G401 (cell line): ENCODE data around the gene MOCS1. TPM values are rescaled to one million over a fixed set of nuclear protein-coding genes. Genes with fewer than 3 reads are reported as not detected.

Source experiments
- DNase-seq: peaks from one replicate; pipeline ENCODE4 v3.0.0-alpha.2; 2015; ENCODE audit warnings: low spot score
- in situ Hi-C: cut with HindIII; loops from 2 replicates; pipeline ENCODE4 v1.10.0; 2016; ENCODE audit warnings: low sequenced_read_pairs, mixed read lengths
- total RNA-seq: library from RNA; depleted of rRNA; stranded (reverse); fragments of >200 nt; shearing (Covaris generic); gene quantifications from 2 replicates; pipeline ENCODE4 v1.2.3, GENCODE V29; 2014

The MOCS1 gene
- total RNA-seq, 1 experiment from 2014 or later: 12.0 TPM

DNA sequence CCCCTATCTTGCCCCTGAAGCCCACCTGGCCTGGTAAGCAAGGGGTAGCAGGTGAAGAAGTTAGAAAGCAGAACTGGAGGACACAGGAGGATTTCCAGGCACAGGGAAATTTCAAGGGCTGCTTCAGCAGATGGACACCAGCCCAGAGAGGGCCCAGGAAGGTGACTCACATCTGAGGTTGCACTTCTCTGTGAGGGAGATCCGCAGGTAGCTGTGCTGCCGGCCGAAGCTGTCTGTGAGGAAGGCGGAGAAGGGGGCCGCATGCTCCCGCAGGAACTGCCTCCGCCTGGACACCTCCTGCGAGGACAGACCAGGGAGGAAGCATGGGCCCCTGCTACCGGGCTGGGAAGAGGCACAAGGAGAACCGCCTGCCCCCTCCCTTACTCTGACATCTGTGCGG is 7.1 kb downstream of the MOCS1 start:
- in situ Hi-C loops: no loop called here
- no peak for DNase-seq

DNA sequence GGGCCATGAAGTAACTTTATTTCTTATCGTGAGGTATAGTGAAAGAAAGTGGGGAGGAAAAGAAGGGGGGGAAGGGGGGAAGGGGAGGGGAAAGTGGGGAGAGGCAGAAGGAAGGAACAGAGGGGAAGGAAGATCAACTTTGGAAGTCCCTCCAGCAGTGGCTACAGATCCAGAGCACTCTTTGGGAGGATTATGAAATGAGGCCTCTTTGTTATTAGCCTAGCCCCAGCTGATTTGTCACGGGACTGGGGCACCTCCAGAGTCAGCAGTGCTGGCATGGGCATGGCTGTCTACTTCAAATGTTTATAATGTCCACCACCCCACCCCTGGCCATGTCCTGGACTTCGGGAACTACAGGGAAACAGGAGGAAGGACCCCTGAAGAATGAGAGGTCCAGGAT is 7.6 kb downstream of the MOCS1 start:
- in situ Hi-C loops: no loop called here
- DNase-seq: no peak

DNA sequence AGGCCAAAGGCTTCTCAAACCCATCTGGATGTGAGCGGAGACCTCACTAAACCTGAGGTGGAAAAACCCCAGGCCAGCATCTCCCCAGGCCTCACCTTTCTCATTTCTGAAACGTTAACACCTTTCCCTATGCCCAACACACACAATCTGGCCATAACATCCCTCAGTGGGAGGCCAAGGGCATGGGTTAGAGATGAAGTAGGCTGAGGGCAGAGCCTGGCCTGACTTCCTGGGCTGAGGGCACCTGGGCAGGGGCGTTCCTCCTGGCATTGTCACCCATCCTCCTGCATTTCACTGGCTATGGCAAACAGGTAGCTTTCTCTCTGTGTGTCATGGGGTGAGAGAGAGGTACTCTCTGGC is 8.4 kb downstream of the MOCS1 start:
- no peak for DNase-seq
- in situ Hi-C loops: no loop called here

DNA sequence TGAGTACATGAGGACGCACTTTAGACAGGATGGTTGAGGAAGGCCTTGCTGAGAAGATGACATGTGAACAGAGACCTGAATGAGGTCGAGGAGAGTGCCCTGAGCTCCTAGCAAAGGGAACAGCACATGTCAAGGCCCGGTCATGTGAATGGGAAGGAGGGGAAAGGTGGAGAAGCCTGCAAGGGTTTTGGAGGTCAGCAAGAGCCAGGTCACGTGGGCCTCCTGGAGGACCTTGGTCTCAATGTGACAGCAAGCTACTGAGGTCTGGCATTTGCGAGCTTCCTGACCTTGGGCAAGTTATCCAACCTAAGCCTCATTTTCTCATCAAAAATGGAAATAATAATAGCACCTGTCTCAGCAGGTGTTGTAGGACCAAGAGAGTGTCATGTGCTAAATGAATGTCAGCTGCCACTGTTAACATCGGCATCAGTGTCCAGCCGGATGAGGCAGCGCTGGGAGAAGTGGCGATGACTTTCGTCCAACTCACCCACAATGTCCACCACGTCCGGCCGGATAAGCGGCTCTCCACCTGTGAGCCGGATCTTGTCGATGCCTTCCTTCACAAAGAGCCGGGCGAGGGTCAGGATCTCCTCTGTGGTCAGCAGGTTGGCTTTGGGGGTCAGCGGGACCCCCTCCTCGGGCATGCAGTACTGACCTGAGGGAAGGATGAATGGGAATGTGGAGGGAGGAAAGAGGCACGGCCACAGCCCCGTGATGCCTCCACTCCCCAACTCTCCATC is 8.9 kb downstream of the MOCS1 start:
- in situ Hi-C loops: no loop called here
- DNase-seq: no peak

DNA sequence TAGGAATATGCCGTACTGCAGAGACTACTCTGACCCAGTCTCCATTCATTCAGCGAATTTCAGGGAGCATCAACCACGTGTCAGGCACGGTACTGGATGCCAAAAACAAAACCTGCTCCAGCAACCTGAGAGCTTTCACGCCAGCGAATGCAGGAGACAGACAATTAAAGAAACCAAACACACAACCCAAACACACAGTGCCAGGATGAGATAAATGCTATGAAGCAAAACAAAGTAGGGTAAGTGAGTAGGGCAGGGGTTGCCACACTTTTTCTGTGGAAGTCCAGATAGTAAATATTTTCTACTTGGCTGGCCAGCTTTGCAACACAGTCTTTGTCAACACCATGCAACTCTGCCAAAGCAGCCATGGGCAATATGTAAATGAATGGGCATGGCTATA is 10.0 kb downstream of the MOCS1 start:
- in situ Hi-C loops: no loop called here
- DNase-seq: peak; percentile 56

DNA sequence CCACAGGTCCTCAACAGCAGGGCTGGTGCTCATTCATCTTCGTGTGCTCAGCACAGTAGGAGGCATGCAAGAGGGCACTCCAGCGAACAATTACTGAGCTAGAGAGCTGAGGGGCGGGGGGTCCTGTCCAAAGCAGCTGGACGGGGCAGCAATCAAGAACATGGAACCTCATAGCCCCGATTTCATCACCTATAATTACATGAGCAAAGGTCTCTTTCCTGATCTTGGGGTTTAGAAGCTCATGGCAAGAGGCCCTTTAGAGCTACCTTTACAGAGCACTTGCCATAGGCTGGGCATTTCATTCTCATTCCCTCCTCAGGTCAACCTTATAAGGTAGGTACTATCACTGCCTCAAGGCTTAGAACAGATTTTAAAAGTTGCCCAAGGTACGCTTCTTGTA is 10.4 kb downstream of the MOCS1 start:
- in situ Hi-C loops: no loop called here
- no peak for DNase-seq

DNA sequence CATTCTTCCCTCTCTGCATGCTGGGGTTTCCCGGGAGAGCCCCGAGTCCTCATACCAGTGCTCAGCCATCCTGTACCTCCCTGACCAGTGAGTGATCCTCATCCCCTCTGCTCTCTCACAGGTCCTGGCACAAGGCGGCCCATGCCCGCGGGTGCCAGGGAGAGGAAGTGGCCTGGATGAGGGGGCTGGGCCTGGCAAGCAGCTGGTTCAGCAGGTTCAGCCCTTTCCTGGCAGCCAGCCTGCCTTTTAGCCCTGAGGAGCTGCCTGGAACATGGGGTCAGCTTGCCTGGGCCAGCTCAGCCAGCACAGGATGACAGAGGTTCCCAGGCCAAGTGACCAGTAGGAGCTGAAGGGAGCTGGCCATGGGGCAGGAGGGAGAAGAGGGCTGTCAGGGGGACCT is 10.9 kb downstream of the MOCS1 start:
- in situ Hi-C loops: no loop called here

DNA sequence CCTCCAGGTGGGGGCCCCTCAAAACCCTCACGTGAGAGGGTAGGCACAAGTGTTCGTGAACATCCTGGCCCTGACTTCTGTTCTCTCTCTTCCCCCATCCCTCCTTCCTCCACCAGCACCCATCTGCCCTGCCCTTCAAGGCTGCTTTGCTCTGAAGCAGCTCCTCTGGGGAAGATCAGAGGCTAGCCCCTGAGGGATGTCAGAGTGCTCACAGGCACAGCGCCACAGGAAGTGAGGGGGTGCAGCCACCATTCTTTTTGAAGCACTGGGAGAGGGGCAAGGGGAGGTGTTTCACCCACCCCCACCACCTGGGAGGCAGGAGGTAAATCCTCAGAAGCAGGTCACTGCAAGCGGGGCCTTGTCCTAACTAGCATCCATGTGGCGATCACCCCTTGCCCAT is 11.4 kb downstream of the MOCS1 start:
- in situ Hi-C loops: no loop called here

More for the DNA sequence above, 10.9 kb downstream of the MOCS1 start:
- peak; percentile 16 for DNase-seq

DNA sequence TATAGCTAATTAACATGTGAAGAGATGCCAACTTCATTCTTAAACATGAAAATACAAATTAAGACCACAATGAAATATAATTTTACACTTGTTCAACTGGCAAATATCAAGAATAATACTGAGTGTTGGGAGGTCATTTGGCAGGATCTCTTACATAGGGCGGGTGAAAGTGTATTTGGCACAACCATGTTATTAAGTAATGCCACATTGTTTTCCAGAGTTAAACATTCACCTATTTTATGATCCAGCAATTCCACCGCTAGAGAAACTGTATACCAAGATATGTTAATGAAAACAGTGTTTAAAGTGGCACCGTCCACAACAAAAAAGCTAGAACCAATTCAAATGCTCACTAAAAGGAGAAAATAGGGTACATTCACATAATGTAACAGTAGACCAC is 14.1 kb downstream of the MOCS1 start:
- in situ Hi-C loops: no loop called here

More for the DNA sequence above, 11.4 kb downstream of the MOCS1 start:
- DNase-seq: no peak

DNA sequence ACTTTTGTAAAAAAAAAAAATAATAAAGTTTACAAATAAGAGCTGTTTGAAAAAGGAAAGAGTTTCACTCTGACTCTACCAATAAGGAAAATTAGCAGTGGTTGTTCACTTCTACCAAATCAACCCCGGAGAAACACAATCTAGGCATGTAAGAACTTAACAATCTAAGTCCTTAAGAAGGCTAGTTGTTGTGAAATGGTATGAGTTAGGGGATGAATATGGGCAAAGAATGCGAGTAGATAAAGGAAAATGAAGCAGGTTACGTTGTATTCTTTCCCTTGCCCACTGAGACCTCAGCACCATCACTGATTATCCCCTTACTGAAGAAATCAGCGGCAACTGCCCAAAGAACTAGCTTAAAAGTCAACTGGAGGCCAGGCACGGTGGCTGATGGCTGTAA is 15.4 kb downstream of the MOCS1 start:
- no peak for DNase-seq
- in situ Hi-C loops: no loop called here

More for the DNA sequence above, 14.1 kb downstream of the MOCS1 start:
- DNase-seq: no peak

DNA sequence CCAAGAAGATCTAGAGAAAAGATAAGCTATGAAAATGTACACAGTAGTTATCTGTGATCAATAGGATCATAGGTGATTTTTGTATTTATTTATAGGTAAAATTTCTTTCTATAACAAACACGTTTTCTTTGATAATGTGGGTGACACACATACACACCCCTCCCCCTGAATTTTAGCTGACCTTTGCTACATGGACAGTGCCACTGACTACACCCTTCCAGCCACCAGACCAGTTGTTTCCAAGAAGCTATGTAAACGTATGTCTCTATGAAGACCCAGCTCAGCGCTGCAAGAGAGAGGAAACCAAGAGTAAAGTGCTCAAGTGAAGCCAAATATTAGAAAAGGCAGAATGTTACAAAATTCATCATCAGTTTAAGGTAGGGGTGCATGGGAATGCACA is 16.3 kb downstream of the MOCS1 start:
- in situ Hi-C loops: no loop called here
- no peak for DNase-seq

DNA sequence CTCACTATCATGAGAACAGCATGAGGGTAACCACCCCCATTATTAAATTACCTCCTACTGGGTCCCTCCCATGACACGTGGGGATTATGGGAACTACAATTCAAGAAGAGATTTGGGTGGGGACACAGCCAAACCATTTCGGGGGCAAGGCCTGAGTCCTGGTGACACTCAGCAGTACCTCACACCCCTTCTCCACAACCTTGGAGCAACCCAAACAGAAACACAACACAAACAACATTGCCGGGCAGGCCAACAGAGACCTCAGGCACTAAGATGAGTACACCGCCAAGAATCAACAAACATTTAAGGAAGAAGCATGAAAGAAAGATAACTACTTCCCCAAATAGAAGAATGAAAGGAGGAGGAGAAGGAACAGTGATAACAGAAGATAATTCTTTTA is 16.9 kb downstream of the MOCS1 start:
- DNase-seq: no peak
- in situ Hi-C loops: no loop called here

DNA sequence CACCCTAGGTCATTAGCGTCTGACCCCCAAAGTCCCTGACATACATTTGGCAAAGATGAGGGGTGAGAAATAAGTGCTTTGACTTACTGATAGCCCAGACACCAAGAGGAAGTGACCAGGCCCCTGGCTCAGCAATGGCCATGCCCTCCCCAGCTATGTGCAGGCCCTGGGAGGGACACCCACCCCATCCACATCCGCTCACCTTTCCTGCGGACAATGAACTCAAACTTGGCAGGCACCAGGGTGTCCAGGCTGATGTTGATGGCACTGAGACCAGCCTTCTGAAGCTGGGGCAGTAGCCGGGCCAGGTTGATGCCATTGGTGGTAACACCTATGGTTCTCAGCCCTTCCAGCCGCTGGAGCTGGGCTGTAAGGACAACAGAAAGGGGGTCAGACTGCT is 18.4 kb downstream of the MOCS1 start:
- no peak for DNase-seq
- in situ Hi-C loops: no loop called here

DNA sequence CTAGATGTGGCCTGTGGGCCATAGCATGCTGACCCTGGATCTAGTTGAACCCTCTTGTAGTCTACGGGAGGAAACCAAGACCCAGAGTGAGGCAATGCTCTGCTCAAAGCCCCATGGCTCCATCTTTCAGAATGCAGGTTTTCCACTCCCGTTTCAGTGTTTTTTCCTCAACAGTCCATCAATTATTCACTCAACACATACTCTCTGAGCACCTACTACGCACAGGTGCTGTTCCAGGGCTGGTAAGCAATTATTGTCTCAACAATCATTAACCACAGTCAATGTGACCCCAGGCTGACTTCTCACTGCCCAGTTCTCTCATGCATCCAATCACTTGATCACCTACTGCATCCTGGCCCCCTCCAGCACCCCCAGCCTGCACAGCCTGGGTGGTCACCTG is 20.0 kb downstream of the MOCS1 start:
- DNase-seq: no peak
- in situ Hi-C loops: no loop called here

DNA sequence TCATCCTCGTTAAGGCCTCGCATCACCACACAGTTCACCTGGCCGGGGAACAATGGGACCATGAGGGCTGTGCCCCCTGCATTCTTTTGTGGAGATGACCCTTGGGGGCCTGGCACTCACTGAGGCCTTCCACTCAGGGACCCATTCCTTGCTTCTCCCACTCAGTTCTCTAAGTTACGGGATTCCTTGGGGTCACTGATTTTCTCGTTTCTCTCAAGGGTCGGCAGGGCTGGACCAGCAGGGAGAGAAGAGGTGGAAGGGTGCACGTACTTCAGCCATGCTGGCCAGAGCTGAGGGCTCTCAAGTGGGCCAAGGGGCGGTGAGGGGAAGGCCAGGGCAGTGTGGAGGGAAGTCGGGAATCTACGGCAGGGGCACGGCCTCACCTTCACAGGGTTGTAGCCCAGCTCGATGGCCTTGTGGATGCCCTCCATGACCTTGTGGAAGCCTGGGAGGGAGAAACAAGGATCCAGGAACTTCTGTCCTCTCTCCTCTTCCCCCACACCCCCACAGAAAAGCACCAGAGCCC is 20.8 kb downstream of the MOCS1 start:
- in situ Hi-C loops: no loop called here
- no peak for DNase-seq

DNA sequence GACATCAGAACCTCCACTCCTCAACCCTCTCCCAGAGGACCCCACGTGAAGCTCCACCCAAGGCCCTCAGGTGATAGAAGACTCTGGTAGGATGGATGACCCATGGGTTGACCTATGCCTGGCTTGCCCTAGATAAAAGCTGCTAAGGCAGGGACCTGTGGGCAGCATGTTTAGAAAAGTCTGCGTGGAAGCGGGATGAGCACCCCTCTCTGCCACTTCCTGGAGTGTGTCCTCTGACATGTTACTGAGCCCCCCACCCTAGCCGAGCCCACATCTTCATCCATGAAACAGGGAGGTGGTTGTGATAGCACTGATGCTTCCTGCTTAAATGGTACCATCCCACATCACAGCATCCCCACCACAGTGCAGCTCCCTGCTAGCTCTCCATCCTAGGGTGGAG is 21.8 kb downstream of the MOCS1 start:
- in situ Hi-C loops: no loop called here
- DNase-seq: no peak

DNA sequence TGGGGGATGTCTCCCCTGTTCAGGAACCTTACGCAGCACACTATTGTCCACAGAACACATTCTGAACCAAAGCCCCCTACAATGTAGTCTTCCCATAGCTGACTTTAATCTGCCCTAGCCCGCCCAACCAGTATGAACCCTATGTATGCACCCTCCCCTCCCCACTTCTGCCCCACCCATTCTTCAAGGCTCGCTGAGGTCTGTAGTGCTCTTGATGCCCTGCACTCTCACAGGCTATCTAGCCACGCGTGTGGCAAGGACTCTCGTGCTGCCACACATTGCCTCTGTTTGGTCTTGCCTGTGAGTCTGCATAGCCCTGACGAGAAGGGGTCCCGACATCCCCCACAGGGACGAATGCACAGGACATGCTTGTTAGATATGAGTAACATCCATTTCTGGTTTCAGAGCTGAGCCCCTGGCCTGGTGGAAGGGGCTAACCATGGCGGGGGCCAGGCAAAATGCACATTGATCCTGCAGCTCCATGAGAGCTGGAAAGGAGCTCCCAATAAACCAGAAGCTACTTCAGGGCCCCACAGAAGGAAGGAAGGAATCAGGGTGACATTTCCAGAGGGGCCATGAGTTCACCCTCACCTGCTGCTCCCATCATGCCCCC is 22.6 kb downstream of the MOCS1 start:
- in situ Hi-C loops: no loop called here
- no peak for DNase-seq

DNA sequence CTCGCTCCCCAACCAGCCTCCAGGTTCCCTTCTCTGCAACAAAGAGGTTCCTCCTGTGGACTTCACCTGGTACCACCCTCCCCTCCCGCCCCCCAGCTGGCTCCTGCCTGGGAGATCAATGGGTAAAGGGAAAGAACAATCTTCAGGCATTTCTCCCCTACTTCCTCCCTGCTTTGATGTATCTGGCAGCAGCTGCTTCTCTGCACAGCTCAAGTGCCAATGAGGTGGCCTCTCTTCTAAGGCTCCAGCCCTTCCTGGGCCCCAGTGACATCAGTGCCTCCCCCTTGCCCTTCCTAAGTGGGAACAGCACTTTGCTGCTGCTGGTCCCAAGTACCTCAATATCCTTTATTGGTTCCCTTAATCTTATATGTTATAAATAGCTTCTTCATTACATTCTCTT is 23.5 kb downstream of the MOCS1 start:
- in situ Hi-C loops: no loop called here
- no peak for DNase-seq

DNA sequence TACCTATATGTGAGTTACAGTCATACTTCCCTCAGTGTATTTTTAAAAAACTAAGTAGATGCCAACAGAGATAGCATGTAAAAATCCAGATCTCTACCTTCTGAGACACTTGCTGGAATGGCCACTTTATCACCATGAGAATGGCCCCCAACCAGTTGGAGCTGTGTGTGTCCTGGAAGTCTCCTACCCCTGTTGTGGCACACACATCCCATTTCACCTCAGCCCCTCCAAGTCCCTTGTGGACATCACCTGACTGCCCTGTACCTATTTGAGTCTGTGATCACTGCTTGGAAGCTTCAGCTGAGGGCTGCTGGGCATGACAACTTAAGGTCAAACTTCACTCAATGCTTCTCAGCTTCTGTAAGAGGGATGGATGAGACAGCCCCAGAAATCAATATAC is 24.1 kb downstream of the MOCS1 start:
- no peak for DNase-seq
- in situ Hi-C loops: no loop called here

DNA sequence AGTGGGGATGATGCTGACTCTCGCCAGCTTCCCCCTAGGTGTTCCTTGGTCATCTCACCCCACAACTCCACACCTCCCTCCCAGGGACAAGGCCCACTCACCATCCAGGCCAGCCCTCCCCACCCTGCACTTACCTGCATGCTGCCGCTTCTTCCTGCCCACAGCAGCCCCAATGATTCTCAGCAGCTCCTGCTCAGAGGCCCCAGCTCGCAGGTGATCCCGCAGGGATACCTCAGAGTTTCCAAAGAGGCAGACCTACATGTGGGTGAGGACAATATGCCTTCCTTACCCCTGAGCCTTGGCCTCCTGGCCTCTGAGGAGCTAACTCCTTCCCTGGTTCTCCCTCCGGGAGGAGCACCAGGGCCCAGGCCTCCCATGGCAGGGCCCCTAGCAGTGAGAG is 24.6 kb downstream of the MOCS1 start:
- no peak for DNase-seq
- in situ Hi-C loops: no loop called here
